HG03175 (cell line): ENCODE data around the gene GDPD5.

Experiments
- ATAC-seq: cut with Tn5 transposase; IDR thresholded peaks from one replicate; pipeline ENCODE4 v1.9.1; 2021; ENCODE audit warnings: mild to moderate bottlenecking, moderate library complexity; ENCODE audit not compliant: unreplicated experiment

GDPD5 gene

GRCh38 chr11:75474240-75474639 is 51.5 kb downstream of the GDPD5 start:
- ATAC-seq, result no peak

GRCh38 chr11:75473684-75474083 is 52.1 kb downstream of the GDPD5 start:
- no peak for ATAC-seq

GRCh38 chr11:75472081-75472732 is 53.5 kb downstream of the GDPD5 start:
- ATAC-seq, result no peak

- ATAC-seq, result no peak
Observed at GRCh38 chr11:75471176-75471973, 54.4 kb downstream of the GDPD5 start.

GRCh38 chr11:75470476-75471080 is 55.2 kb downstream of the GDPD5 start:
- ATAC-seq, result no peak

GRCh38 chr11:75469785-75470405 is 55.8 kb downstream of the GDPD5 start:
- ATAC-seq, result no peak

GRCh38 chr11:75468534-75469340 is 57.0 kb downstream of the GDPD5 start:
- ATAC-seq, result no peak

GRCh38 chr11:75467881-75468280 is 57.9 kb downstream of the GDPD5 start:
- ATAC-seq, result no peak

- ATAC-seq, result no peak
Observed at GRCh38 chr11:75467311-75467710, 58.4 kb downstream of the GDPD5 start.

- ATAC-seq, result no peak
Observed at GRCh38 chr11:75465701-75466531, 59.8 kb downstream of the GDPD5 start.

GRCh38 chr11:75463106-75463774 is 62.5 kb downstream of the GDPD5 start:
- no peak for ATAC-seq

GRCh38 chr11:75462117-75462653 is 63.6 kb downstream of the GDPD5 start:
- ATAC-seq, result no peak

- ATAC-seq, result no peak
Observed at GRCh38 chr11:75461151-75461550, 64.6 kb downstream of the GDPD5 start.

GRCh38 chr11:75456596-75457183 is 69.1 kb downstream of the GDPD5 start:
- ATAC-seq, result no peak

GRCh38 chr11:75454987-75455386 is 70.8 kb downstream of the GDPD5 start:
- ATAC-seq, result no peak

GRCh38 chr11:75453916-75454655 is 71.7 kb downstream of the GDPD5 start:
- ATAC-seq, result no peak

GRCh38 chr11:75450826-75451821 is 74.6 kb downstream of the GDPD5 start:
- ATAC-seq, result no peak
